ENCODE data around the gene IFI27L1. TPM values are rescaled to one million over a fixed set of nuclear protein-coding genes. Genes with fewer than 3 reads are reported as not detected.
A peak's percentile ranks its signal among the peaks of the same experiment; 100 is the strongest.

The IFI27L1 gene
- total and polyA plus RNA-seq, 2 experiments from 2014 or later, result 9.7 to 28.6 TPM

DNA sequence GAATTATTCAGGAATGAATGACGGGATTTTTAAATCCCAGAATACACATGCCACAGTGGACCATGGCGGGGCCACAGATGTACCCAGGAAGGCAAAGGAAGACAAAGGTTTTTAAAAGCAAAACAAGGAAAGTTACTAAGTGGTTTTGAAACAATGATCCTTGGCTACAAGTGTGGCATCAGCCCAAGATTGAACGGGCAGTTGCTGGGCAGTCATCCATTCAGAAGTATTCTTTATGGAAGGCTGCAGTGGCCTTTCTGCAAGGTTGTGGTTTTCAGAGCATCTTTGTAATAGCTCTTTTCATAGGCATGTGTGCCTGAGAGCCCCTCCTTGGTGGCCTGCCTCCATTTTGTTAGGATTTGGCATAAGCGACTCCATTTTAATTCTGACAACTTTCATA is 16.0 kb downstream of the IFI27L1 start (continued):
- TF ChIP-seq, protein P1, sequence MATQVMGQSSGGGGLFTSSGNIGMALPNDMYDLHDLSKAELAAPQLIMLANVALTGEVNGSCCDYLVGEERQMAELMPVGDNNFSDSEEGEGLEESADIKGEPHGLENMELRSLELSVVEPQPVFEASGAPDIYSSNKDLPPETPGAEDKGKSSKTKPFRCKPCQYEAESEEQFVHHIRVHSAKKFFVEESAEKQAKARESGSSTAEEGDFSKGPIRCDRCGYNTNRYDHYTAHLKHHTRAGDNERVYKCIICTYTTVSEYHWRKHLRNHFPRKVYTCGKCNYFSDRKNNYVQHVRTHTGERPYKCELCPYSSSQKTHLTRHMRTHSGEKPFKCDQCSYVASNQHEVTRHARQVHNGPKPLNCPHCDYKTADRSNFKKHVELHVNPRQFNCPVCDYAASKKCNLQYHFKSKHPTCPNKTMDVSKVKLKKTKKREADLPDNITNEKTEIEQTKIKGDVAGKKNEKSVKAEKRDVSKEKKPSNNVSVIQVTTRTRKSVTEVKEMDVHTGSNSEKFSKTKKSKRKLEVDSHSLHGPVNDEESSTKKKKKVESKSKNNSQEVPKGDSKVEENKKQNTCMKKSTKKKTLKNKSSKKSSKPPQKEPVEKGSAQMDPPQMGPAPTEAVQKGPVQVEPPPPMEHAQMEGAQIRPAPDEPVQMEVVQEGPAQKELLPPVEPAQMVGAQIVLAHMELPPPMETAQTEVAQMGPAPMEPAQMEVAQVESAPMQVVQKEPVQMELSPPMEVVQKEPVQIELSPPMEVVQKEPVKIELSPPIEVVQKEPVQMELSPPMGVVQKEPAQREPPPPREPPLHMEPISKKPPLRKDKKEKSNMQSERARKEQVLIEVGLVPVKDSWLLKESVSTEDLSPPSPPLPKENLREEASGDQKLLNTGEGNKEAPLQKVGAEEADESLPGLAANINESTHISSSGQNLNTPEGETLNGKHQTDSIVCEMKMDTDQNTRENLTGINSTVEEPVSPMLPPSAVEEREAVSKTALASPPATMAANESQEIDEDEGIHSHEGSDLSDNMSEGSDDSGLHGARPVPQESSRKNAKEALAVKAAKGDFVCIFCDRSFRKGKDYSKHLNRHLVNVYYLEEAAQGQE (IDR thresholded peaks at IDR 0.05; ENCODE audit: unreplicated experiment), result no peak
- TF ChIP-seq CREB1 (CRISPR knock-in tag; IDR thresholded peaks at IDR 0.05; ENCODE audit: low read depth) (no peak), ZNF331 (CRISPR knock-in tag; IDR thresholded peaks at IDR 0.05; ENCODE audit: low read depth) (no peak)

DNA sequence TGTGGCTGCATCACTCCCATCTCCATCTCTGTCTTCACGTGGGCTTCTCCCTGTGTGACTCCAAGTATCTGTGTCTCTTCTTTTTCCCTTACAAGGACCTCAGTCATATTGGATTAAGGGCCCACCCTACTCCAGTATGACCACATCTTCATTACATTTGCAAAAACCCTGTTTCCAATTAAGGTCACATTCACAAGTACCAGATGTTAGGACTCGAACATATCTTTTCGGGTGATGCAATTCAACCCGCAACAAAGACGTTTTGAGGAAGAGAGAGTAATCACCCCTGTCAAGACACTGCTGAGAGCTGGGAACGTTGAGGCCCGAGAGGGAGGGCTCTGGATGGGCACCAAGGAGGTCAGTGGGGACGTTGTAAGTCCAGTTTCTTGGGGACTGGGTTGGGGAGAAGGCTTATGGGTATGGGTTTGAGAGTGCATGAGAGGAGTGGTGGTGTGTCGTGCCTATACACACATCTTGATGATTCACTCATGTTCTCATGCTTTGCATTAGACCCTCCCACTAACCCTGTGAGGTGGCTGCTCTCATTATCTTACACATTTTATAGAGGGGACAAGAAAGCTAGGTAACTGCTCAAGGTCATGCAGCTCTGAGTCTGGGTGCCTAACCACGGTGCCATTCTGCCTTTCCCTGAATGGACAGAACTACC is 17.3 kb downstream of the IFI27L1 start:
- H2AFZ ChIP-seq, result no peak overlapping the region
- no peak overlapping the region for H3K4me2 ChIP-seq
- no peak for TF ChIP-seq STAT1 (IDR thresholded peaks at IDR 0.05; ENCODE audit: unreplicated experiment)
- no peak for DNase-seq (ENCODE audit: low spot score)
- no peaks in the 10 kb centered on the region; the same call in 2 of the 3 replicates for H3K9me3 Mint-ChIP-seq
- peaks cover 4% of the 10 kb centered on the region for H3K27me3 Mint-ChIP-seq (ENCODE audit: insufficient read depth, low read depth, poor library complexity)
- H3F3A ChIP-seq (replicated peaks; ENCODE audit: low read depth), result no peaks in the 10 kb centered on the region
- ATAC-seq, result no peak
- H3K4me1 ChIP-seq (ENCODE audit: insufficient read depth), result no peaks in the 10 kb centered on the region
- no peak overlapping the region for H3K4me3 Mint-ChIP-seq
- no peaks in the 10 kb centered on the region for H3K27me3 ChIP-seq (ENCODE audit: insufficient read depth)
- H3K27ac Mint-ChIP-seq, result peak overlapping the region; percentile 32; the same call in 1 of the 2 replicates
- no peak overlapping the region for H3K4me3 ChIP-seq
- no peaks in the 10 kb centered on the region for H3K79me2 ChIP-seq (replicated peaks; ENCODE audit: insufficient read depth)
- H3K4me1 Mint-ChIP-seq, result peaks cover 2% of the 10 kb centered on the region; the same call in 1 of the 3 replicates
- no peaks in the 10 kb centered on the region for H4K20me1 ChIP-seq (replicated peaks; ENCODE audit: insufficient read depth)
- no peaks in the 10 kb centered on the region; the same call in 2 of the 3 replicates for H3K36me3 Mint-ChIP-seq (ENCODE audit: low read depth)
- H3K36me3 ChIP-seq (ENCODE audit: insufficient read depth), result no peaks in the 10 kb centered on the region
- no peaks in the 10 kb centered on the region for H3K9me2 ChIP-seq (ENCODE audit: insufficient read depth)
- no peak overlapping the region for H3K27ac ChIP-seq (ENCODE audit: low read depth)

DNA sequence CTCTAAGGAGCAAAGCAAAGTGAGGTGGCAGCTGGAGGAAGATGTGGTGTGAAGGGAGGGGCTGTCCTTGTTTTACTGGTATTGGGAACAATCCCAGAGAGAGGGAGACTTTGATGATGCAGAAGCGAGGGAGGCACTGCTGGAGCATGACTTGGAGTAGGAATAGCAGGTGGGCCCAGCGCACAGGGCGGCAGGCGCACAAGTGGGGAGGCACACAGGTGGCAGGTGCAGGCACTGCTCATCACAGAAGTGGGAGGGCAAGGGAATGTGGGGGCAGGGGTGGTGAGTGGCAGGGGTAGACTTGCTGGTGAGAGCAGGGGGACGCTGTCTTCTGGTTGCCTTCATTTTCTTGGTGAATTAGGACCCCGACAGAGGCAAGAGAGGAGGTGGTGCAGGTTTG is 17.9 kb downstream of the IFI27L1 start:
- no peaks in the 10 kb centered on the region for H3K79me2 ChIP-seq (replicated peaks; ENCODE audit: insufficient read depth)
- ATAC-seq, result no peak
- H3K36me3 Mint-ChIP-seq (ENCODE audit: low read depth), result no peaks in the 10 kb centered on the region; the same call in 2 of the 3 replicates
- no peaks in the 10 kb centered on the region for H4K20me1 ChIP-seq (replicated peaks; ENCODE audit: insufficient read depth)
- no peak overlapping the region for H3K27ac ChIP-seq (ENCODE audit: low read depth)
- H3K9me3 Mint-ChIP-seq, result no peaks in the 10 kb centered on the region; the same call in 2 of the 3 replicates
- H3K4me1 Mint-ChIP-seq, result peaks cover 2% of the 10 kb centered on the region; the same call in 1 of the 3 replicates
- no peaks in the 10 kb centered on the region for H3K9me2 ChIP-seq (ENCODE audit: insufficient read depth)
- no peaks in the 10 kb centered on the region for H3K4me1 ChIP-seq (ENCODE audit: insufficient read depth)
- H3K36me3 ChIP-seq (ENCODE audit: insufficient read depth), result no peaks in the 10 kb centered on the region
- no peak overlapping the region for H3K4me2 ChIP-seq
- H3K27me3 ChIP-seq (ENCODE audit: insufficient read depth), result no peaks in the 10 kb centered on the region
- H2AFZ ChIP-seq, result no peak overlapping the region
- H3K27ac Mint-ChIP-seq, result peak overlapping the region; percentile 32; the same call in 1 of the 2 replicates
- peaks cover 4% of the 10 kb centered on the region for H3K27me3 Mint-ChIP-seq (ENCODE audit: insufficient read depth, low read depth, poor library complexity)
- H3F3A ChIP-seq (replicated peaks; ENCODE audit: low read depth), result no peaks in the 10 kb centered on the region
- H3K4me3 Mint-ChIP-seq, result no peak overlapping the region
- no peak overlapping the region for H3K4me3 ChIP-seq
- DNase-seq (ENCODE audit: low spot score), result no peak
- TF ChIP-seq, protein P1 (IDR thresholded peaks at IDR 0.05; ENCODE audit: unreplicated experiment), result no peak
- TF ChIP-seq, protein P2, sequence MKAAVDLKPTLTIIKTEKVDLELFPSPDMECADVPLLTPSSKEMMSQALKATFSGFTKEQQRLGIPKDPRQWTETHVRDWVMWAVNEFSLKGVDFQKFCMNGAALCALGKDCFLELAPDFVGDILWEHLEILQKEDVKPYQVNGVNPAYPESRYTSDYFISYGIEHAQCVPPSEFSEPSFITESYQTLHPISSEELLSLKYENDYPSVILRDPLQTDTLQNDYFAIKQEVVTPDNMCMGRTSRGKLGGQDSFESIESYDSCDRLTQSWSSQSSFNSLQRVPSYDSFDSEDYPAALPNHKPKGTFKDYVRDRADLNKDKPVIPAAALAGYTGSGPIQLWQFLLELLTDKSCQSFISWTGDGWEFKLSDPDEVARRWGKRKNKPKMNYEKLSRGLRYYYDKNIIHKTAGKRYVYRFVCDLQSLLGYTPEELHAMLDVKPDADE (IDR thresholded peaks at IDR 0.05), result no peak
- TF ChIP-seq ZNF114 (CRISPR knock-in tag; IDR thresholded peaks at IDR 0.05) (no peak), POLR2AphosphoS5 (IDR thresholded peaks at IDR 0.05; ENCODE audit: low read depth) (no peak), EZH2phosphoT487 (IDR thresholded peaks at IDR 0.05; ENCODE audit: unreplicated experiment) (no peak)
- TF ChIP-seq, protein P3, sequence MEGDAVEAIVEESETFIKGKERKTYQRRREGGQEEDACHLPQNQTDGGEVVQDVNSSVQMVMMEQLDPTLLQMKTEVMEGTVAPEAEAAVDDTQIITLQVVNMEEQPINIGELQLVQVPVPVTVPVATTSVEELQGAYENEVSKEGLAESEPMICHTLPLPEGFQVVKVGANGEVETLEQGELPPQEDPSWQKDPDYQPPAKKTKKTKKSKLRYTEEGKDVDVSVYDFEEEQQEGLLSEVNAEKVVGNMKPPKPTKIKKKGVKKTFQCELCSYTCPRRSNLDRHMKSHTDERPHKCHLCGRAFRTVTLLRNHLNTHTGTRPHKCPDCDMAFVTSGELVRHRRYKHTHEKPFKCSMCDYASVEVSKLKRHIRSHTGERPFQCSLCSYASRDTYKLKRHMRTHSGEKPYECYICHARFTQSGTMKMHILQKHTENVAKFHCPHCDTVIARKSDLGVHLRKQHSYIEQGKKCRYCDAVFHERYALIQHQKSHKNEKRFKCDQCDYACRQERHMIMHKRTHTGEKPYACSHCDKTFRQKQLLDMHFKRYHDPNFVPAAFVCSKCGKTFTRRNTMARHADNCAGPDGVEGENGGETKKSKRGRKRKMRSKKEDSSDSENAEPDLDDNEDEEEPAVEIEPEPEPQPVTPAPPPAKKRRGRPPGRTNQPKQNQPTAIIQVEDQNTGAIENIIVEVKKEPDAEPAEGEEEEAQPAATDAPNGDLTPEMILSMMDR (conservative IDR thresholded peaks at IDR 0.05; ENCODE audit: low read depth in 2 of 2), result no peak

Measured in GM23338 (cell line).